GM18511 (cell line): ENCODE results near the gene PES1.
"Not testable (repeated sequence)": the region's sequence is repeated elsewhere in the genome, so short reads cannot be mapped to it uniquely, and the experiment has no call there.

ENCODE experiments used
- ATAC-seq: cut with Tn5 transposase; IDR thresholded peaks from one replicate; pipeline ENCODE4 v1.9.1; 2021; ENCODE audit warnings: mild to moderate bottlenecking, moderate library complexity; ENCODE audit not compliant: unreplicated experiment

Gene PES1

GRCh38 chr22:30578481-30578880, 13.2 kb downstream of the PES1 start:
- no peak for ATAC-seq

DNA sequence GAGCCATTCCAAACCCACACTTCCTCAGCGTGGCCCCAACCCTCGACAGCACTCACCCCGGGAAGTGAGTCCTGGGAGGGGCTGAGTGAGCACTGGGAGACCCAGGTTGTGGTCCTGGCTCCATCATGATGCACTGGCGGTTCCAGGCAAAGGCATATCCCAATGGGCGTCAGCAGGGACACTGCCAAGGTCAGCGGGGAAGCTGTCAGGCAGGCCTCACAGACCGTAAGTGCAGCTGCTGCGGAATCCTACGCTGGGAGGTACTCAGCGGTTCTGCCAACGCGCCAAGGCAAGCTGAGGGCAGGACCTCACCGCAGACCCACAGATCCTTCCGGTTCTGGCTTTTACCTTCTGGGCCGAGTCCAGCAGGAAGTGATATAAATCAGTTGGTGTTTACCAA, 15.9 kb downstream of the PES1 start:
- ATAC-seq: no peak

GRCh38 chr22:30574997-30575671, 16.6 kb downstream of the PES1 start:
- ATAC-seq: no peak

DNA sequence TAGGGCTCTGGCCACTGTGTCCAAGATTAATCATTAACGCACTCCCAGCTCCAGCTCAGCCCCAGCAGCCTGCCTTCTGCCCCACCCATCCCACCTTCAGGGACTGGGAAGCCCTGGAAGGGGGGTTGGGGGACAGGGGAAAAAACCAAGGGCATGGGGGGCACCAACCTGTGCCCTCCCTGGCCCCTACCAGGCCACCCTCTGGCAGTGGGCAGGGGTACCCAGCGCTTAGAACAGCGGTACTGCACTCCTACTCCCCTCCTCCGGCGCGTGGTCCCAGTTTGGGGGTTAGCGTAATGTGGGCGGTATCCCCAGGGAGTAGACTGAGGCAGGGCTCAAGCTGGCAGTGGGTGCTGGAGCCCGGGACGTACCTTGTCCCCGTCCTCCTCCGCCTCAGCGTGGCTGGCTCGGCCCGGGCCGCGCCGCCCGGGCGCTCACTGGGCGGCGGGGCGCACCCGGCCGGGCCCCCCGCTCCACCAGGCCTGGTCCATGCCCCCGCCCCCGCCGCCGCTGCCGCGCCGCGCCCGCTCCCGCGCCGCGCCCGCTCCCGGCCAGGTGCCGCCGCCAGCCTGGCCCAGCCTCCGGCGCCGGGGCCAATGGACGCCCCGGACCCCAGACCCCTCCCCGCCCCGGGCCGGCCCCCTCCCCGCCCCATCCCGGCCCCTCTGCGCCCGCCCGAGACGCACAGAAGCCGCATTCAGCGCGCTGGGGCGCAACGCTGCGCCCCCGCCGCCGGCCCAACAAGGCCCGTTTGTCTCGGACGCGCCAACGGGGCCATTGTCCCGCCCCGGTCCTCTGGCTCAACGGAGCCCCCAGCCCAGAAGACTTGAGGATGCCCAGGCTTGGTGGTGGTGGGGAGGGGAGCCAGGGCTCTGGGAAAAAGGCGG, 17.4 kb downstream of the PES1 start, which contains the start of gene GAL3ST1:
Gene GAL3ST1, minus strand, starts transcription at position 571 of the 887 bp plus-strand sequence. CDS start 17,273 bp downstream, outside the sequence.
- no peak for ATAC-seq

GRCh38 chr22:30573594-30574094, 18.1 kb downstream of the PES1 start:
- ATAC-seq: no peak

DNA sequence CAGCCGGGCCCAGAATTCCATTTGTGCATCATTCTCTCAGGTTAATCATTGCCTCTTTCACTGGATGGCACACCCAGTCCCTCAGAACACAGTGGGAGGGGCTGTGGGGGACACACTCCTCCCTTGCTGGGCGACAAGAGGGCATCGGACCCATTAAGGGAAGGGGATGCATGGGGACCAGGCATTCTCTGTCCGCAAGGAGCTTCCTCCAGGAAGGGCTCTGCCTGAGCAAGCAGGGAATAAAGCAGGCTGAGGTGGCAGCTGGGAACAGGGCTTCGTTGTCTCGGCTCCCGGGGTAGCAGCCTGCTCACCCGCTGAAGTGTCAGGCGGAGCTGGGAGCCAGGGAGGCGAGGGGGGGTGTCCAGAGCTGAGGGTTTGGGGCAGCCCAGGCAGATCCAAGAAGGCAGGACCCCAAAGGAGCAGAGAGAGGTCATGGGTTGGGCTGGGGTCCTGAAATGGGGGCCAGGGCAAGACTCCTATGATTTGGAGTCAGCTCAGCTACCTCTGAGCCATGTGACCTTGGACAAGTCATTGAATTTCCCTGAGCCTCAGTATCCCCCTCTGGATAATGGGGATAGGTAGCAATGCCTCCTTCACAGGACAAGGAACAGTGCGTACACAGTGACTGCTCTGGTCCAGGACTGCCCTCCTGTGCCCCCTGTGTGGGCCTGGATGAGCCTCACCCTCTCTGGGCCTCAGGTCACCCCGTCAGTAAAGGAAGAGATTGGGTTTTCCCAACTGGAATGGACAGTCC, 18.7 kb downstream of the PES1 start:
- ATAC-seq: no peak

DNA sequence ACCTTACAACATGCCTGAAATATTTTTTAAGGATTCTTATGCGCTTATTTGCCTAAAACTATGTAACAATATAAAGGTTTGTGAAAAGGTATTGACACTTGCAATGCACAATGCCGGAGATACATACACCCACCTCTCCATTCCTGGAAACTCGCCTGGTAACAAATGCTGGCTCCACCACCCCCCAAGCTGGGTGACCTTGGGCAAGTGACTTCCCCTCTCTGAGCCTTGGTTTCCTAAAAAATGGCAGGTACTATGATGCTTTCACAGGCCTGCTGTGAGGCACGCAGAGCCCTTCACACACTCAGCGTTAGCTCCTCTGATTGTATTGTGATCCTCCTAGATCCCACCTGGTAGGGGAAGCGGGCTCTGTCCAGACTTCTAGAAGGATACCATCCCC, 19.5 kb downstream of the PES1 start:
- no peak for ATAC-seq

DNA sequence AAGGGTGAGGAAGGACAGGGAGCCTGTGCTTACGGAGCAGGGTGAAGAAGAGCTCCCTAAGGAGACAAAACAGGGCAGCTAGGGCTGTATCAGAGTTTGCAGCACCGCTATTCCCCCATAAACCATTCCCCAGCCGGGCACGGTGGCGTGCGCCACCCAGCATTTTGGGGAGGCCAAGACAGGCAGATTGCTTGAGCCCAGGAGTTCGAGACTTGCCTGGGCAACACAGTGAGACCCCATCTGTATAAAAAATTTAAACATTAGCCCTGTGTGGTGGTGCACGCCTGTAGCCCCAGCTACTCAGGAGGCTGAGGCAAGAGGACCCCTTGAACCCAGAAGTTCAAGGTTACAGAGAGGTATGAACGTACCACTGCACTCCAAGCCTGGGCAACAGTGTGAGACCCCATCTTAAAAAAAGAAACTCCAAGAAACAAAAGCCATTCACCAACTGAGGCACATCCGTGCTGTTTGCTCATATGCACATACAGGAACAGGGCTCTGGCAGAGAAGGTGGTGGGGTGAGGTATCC, 22.0 kb downstream of the PES1 start:
- ATAC-seq: no peak

- ATAC-seq: no peak
These were observed 23.4 kb downstream of the PES1 start for GRCh38 chr22:30568137-30568805.

GRCh38 chr22:30567277-30567676, 24.4 kb downstream of the PES1 start:
- ATAC-seq: not testable (repeated sequence)

- ATAC-seq: no peak
These were observed 25.6 kb downstream of the PES1 start for GRCh38 chr22:30566125-30566524.

DNA sequence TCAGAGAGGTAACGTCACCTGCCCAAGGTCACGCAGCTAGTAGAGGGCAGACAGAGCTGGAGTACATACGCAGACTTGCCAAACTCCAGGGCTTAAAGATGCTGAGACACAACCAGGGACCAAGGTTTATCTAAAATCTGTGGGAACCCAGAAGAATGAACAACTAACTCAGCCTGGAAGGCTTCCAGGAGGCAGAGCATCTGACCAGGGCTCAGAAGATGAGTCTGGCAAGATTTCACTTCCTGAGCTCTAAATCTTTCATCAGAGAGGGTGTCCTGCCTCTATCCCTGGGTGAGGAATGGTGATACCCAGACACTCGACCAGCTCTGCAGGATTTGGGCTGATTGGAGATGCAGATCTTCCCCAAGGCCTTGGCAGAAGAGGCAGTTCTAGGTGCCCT, 26.4 kb downstream of the PES1 start:
- ATAC-seq: no peak

GRCh38 chr22:30564761-30565119, 27.0 kb downstream of the PES1 start:
- ATAC-seq: no peak

- no peak for ATAC-seq
These were observed 27.5 kb downstream of the PES1 start for GRCh38 chr22:30564045-30564760.

DNA sequence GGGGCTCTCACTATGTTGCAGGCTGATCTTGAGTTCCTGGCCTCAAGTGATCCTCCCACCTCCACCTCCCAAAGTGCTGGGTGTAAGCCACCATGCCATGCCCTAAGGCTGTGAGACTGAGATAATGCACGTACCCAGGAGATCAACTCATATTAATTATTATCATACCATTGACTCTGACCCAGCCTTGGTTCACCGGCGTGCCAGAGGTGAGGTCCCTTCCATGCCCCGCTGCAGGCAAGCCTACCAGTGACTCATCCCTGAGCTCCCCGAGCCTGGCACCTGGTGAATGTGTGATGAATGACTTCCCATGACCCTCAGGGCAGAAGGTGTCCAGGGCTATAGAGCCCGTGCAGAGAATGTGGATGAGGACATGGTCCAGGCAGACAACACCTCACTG, 29.3 kb downstream of the PES1 start:
- no peak for ATAC-seq

GRCh38 chr22:30561402-30562189, 30.1 kb downstream of the PES1 start:
- no peak for ATAC-seq

DNA sequence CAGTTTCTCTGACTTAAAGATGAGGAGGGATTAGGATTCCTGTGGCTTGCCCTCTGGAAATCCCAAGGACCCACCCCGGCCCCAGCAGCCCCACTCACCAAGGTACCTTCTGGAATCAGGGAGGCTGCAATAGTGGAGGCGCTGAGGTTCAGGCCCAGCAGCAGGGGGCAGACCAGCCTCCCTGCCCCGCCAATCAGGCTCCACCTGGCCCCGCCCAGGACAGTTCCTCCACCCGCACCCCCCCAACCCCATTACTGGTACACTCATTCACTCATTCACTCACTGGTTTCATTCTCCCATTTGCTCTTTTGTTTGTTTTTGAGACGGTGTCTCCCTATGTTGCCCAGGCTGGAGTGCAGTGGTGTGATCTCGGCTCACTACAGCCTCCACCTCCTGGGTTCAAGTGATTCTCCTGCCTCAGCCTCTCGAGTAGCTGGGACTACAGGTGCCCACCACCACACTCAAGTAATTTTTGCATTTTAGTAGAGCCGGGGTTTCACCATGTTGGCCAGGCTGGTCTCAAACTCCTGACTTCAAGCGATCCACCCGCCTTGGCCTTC, 31.0 kb downstream of the PES1 start:
- ATAC-seq: not testable (repeated sequence)

DNA sequence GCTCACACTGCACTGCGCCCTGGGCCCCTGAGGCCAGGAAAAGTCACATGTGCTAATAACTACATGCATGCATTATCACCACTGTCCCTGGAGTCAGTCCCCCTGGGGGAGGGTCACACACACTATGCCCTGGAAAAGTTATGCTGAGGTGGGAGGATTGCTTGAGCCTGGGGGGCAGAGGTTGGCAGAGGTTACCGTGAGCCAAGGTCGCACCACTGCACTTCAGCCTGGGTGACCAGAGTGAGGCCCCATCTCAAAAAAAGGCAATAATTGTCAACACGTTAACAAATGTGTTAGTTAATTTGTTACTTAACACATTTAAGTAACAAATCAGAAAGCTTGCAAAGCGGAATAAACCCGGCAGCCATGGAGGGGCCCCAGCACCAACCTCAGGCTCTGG, 31.8 kb downstream of the PES1 start:
- ATAC-seq: no peak

DNA sequence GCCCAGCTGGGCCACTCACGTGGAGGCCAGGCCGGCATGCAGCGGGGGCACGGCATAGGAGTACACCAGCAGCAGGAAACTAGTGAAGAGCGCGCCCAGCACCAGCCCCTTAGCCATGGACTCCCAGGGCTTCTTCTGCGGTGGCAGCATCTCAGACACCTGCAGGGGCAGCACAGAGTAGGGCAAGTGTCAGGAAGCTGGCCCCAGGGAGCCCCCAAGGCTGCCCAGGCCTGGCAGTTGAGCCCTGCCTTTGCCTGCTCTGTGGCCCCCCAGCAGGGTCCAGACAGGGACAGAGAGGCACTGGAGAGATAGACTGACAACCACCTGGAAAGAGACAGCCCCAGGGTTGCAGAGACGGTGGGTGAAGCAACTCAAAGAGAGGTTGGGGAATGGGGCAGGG, 34.5 kb downstream of the PES1 start:
- no peak for ATAC-seq
